ENCODE results near the gene CUEDC2.
A peak's percentile ranks its signal among the peaks of the same experiment; 100 is the strongest.

CUEDC2 gene

GRCh38 chr10:102408728-102409603 is 23.4 kb downstream of the CUEDC2 start:
- no peaks in the 10 kb centered on the region for H3K36me3 ChIP-seq (replicated peaks; ENCODE audit: low read depth, low read length)
- H3K9ac ChIP-seq (ENCODE audit: low read length), result peak overlapping the region; percentile 77; the same call in 1 of the 2 replicates
- peaks cover 26% of the 10 kb centered on the region for H3K4me1 ChIP-seq (ENCODE audit: low read length)
- H3K9me3 ChIP-seq (ENCODE audit: insufficient read depth, low read length), result no peaks in the 10 kb centered on the region
- H3K4me3 ChIP-seq (ENCODE audit: low read length), result peak overlapping the region; percentile 87
- H3K4me2 ChIP-seq (ENCODE audit: low read length), result peak overlapping the region; percentile 88
- H3K27me3 ChIP-seq (ENCODE audit: low read depth, low read length), result no peaks in the 10 kb centered on the region
- H3K79me2 ChIP-seq (ENCODE audit: low read length), result no peaks in the 10 kb centered on the region
- no peak overlapping the region for H2AFZ ChIP-seq (ENCODE audit: low read depth, low read length)
- H4K20me1 ChIP-seq (ENCODE audit: insufficient read depth, low read length), result no peaks in the 10 kb centered on the region
- no peak overlapping the region for H3K27ac ChIP-seq (ENCODE audit: low read length)
- TF ChIP-seq EZH2phosphoT487 (IDR thresholded peaks at IDR 0.05; ENCODE audit: low read depth) (no peak), CTCF (IDR thresholded peaks at IDR 0.05; ENCODE audit: low read depth, low read length) (no peak)

- no peaks in the 10 kb centered on the region for H4K20me1 ChIP-seq (ENCODE audit: insufficient read depth, low read length)
- H3K27me3 ChIP-seq (ENCODE audit: low read depth, low read length), result no peaks in the 10 kb centered on the region
- H2AFZ ChIP-seq (ENCODE audit: low read depth, low read length), result no peak overlapping the region
- peaks cover 33% of the 10 kb centered on the region for H3K4me1 ChIP-seq (ENCODE audit: low read length)
- H3K9me3 ChIP-seq (ENCODE audit: insufficient read depth, low read length), result no peaks in the 10 kb centered on the region
- no peaks in the 10 kb centered on the region for H3K36me3 ChIP-seq (replicated peaks; ENCODE audit: low read depth, low read length)
- TF ChIP-seq EZH2phosphoT487 (IDR thresholded peaks at IDR 0.05; ENCODE audit: low read depth) (no peak), CTCF (IDR thresholded peaks at IDR 0.05; ENCODE audit: low read depth, low read length) (no peak)
- no peak overlapping the region for H3K27ac ChIP-seq (ENCODE audit: low read length)
- H3K9ac ChIP-seq (ENCODE audit: low read length), result no peak overlapping the region; the same call in 1 of the 2 replicates
- peak overlapping the region; percentile 59 for H3K4me2 ChIP-seq (ENCODE audit: low read length)
- H3K79me2 ChIP-seq (ENCODE audit: low read length), result no peaks in the 10 kb centered on the region
- peak overlapping the region; percentile 81 for H3K4me3 ChIP-seq (ENCODE audit: low read length)
Measured at GRCh38 chr10:102408131-102408727, 24.1 kb downstream of the CUEDC2 start.

DNA sequence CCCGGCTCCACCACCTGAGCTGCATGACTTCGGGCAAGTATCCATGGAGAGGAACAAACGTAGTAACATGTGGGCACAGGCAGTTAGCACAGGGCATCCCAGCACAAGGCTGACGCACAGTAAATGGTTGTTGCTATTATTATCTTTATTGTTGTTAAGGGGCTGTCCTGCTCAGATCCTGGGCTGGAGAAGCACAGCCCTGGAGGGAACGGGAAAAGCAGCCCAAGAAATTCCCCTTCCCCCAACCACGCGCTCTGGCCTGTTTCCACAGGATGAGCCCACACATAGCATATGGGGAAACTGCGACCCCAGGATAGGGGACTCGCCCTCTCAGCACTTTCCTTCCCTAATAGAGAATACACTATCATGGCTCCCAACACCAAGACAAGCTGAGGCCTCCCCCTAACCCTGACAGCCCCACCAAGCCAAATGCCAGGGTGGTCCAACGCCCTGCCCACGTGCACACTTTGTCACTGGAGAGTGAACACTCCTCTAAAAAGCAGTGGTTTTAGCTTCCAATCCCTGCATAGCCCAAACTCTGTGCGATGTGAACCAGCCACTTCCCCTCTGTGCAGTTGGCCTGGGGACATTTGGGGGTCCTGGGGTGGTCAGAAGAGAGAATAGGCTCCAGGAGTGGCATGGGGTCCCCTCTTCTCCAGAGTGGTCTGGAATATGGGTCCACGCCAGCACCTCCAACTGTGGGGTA is 24.8 kb downstream of the CUEDC2 start:
- no peak overlapping the region for H3K9ac ChIP-seq (ENCODE audit: low read length)
- H3K9me3 ChIP-seq (ENCODE audit: insufficient read depth, low read length), result no peaks in the 10 kb centered on the region
- H3K27me3 ChIP-seq (ENCODE audit: low read depth, low read length), result no peaks in the 10 kb centered on the region
- no peak overlapping the region for H3K4me3 ChIP-seq (ENCODE audit: low read length)
- TF ChIP-seq EZH2phosphoT487 (IDR thresholded peaks at IDR 0.05; ENCODE audit: low read depth) (no peak), CTCF (IDR thresholded peaks at IDR 0.05; ENCODE audit: low read depth, low read length) (no peak)
- H3K27ac ChIP-seq (ENCODE audit: low read length), result no peak overlapping the region
- no peak overlapping the region for H2AFZ ChIP-seq (ENCODE audit: low read depth, low read length)
- H3K79me2 ChIP-seq (ENCODE audit: low read length), result no peaks in the 10 kb centered on the region
- H3K36me3 ChIP-seq (replicated peaks; ENCODE audit: low read depth, low read length), result no peaks in the 10 kb centered on the region
- H3K4me2 ChIP-seq (ENCODE audit: low read length), result peak overlapping the region; percentile 59; the same call in 1 of the 2 replicates
- H3K4me1 ChIP-seq (ENCODE audit: low read length), result peaks cover 30% of the 10 kb centered on the region
- H4K20me1 ChIP-seq (ENCODE audit: insufficient read depth, low read length), result no peaks in the 10 kb centered on the region

DNA sequence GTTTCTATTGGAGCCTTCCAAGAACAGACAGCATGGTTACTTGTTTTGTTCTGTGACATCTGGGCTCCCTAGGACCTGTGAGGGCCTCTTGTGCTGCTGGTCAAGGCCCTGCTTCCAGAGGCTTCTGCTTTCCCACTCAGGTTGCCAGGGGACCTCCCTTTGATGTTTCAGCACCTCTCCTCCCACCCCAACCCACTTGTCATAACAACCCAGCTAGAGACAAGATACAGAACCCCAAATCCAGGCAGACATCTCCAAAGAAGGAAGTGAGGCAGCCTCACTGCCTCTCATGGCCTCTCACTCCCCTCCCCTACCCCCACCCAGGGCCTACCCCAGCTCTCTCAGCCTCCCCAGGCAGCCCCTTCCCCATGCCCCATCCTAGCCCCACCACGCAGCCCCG is 25.6 kb downstream of the CUEDC2 start:
- H3K27ac ChIP-seq (ENCODE audit: low read length), result no peak overlapping the region
- no peaks in the 10 kb centered on the region for H3K9me3 ChIP-seq (ENCODE audit: insufficient read depth, low read length)
- H2AFZ ChIP-seq (ENCODE audit: low read depth, low read length), result no peak overlapping the region
- no peaks in the 10 kb centered on the region for H3K79me2 ChIP-seq (ENCODE audit: low read length)
- H3K4me3 ChIP-seq (ENCODE audit: low read length), result no peak overlapping the region
- H3K36me3 ChIP-seq (replicated peaks; ENCODE audit: low read depth, low read length), result no peaks in the 10 kb centered on the region
- H4K20me1 ChIP-seq (ENCODE audit: insufficient read depth, low read length), result no peaks in the 10 kb centered on the region
- H3K9ac ChIP-seq (ENCODE audit: low read length), result no peak overlapping the region
- TF ChIP-seq CTCF (IDR thresholded peaks at IDR 0.05; ENCODE audit: low read depth, low read length) (no peak), EZH2phosphoT487 (IDR thresholded peaks at IDR 0.05; ENCODE audit: low read depth) (no peak)
- no peaks in the 10 kb centered on the region for H3K27me3 ChIP-seq (ENCODE audit: low read depth, low read length)
- no peak overlapping the region for H3K4me2 ChIP-seq (ENCODE audit: low read length)
- H3K4me1 ChIP-seq (ENCODE audit: low read length), result peaks cover 24% of the 10 kb centered on the region

Measured in OCI-LY3 (cell line).